ENCODE data around the gene PRR14L.

Gene PRR14L

DNA sequence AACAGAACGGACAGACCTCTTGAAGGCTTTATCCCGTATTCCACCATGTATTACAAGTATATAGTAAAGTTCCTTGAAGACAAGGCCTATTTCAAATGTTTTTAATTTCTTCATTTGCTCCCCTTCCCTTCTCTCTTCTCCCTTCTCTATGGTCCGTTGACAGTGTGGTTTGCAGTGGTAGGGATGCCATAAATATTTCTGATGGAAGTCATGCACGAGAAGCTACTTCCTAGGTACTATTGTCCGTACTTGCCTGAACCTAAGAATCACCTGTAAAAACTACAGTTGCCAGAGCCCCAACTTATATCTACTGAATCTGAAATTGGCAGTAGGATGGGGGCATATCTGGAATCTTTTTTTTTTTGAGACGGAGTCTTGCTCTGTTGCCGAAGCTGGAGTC, 90.7 kb downstream of the PRR14L start:
- TF ChIP-seq, protein P1, sequence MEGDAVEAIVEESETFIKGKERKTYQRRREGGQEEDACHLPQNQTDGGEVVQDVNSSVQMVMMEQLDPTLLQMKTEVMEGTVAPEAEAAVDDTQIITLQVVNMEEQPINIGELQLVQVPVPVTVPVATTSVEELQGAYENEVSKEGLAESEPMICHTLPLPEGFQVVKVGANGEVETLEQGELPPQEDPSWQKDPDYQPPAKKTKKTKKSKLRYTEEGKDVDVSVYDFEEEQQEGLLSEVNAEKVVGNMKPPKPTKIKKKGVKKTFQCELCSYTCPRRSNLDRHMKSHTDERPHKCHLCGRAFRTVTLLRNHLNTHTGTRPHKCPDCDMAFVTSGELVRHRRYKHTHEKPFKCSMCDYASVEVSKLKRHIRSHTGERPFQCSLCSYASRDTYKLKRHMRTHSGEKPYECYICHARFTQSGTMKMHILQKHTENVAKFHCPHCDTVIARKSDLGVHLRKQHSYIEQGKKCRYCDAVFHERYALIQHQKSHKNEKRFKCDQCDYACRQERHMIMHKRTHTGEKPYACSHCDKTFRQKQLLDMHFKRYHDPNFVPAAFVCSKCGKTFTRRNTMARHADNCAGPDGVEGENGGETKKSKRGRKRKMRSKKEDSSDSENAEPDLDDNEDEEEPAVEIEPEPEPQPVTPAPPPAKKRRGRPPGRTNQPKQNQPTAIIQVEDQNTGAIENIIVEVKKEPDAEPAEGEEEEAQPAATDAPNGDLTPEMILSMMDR (IDR thresholded peaks at IDR 0.05; ENCODE audit: control extremely low read depth, extremely low read depth, low read depth, missing control alignments): no peak
- POLR2A ChIA-PET: interaction anchor here (0.5 kb wide), 1 partner anchor 8 kb away, joined by 4 read pairs; no protein-coding TSS in a partner anchor
- DNase-seq (ENCODE audit: extremely low spot score): no peak
- CTCF ChIA-PET: no interaction called here

GRCh38 chr22:31654408-31654807, 95.5 kb downstream of the PRR14L start:
- ChIA-PET POLR2A (interaction anchor here (1.3 kb wide), 1 partner anchor 17 kb away, joined by 3 read pairs; no protein-coding TSS in a partner anchor), CTCF (interaction anchor here (1.0 to 2.4 kb wide), 3 partner anchors 11 to 18 kb away, joined by 3 to 8 read pairs (median 3); no protein-coding TSS in a partner anchor)
- no peak for DNase-seq (ENCODE audit: extremely low spot score)
- TF ChIP-seq, protein P1 (IDR thresholded peaks at IDR 0.05; ENCODE audit: control extremely low read depth, extremely low read depth, low read depth, missing control alignments): no peak

GRCh38 chr22:31653944-31654343, 96.0 kb downstream of the PRR14L start:
- TF ChIP-seq, protein P1 (IDR thresholded peaks at IDR 0.05; ENCODE audit: control extremely low read depth, extremely low read depth, low read depth, missing control alignments): no peak
- ChIA-PET CTCF (interaction anchor here (0.9 to 2.4 kb wide), 5 partner anchors 9 to 294 kb away, joined by 3 to 8 read pairs (median 4); no protein-coding TSS in a partner anchor), POLR2A (no interaction called here)
- no peak for DNase-seq (ENCODE audit: extremely low spot score)

GRCh38 chr22:31652911-31653684, 96.8 kb downstream of the PRR14L start:
- POLR2A ChIA-PET: interaction anchor here (0.6 kb wide), 2 partner anchors 23 to 285 kb away, joined by 3 to 5 read pairs; no protein-coding TSS in a partner anchor
- TF ChIP-seq, protein P1 (IDR thresholded peaks at IDR 0.05; ENCODE audit: control extremely low read depth, extremely low read depth, low read depth, missing control alignments): no peak
- no peak for DNase-seq (ENCODE audit: extremely low spot score)
- CTCF ChIA-PET: interaction anchor here (0.9 to 2.4 kb wide), 5 partner anchors 10 to 295 kb away, joined by 3 to 8 read pairs (median 4); no protein-coding TSS in a partner anchor

DNA sequence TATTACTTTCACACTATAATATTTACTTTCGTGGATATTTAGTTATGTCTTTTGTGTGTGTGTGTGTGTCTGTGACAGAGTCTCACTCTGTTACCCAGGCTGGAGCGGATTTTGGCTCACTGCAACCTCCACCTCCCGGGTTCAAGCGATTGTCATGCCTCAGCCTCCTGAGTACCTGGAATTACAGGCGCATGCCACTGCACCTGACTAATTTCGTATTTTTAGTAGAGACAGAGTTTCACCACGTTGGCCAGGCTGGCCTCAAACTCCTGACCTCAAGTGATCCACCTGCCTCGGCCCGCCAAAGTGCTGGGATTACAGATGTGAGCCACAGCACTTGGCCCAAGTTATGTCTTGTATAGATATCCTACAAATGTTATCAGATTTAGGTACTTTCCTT, 97.8 kb downstream of the PRR14L start:
- no peak for DNase-seq (ENCODE audit: extremely low spot score)
- CTCF ChIA-PET: no interaction called here
- TF ChIP-seq, protein P1 (IDR thresholded peaks at IDR 0.05; ENCODE audit: control extremely low read depth, extremely low read depth, low read depth, missing control alignments): no peak
- POLR2A ChIA-PET: no interaction called here

GRCh38 chr22:31651664-31652063, 98.3 kb downstream of the PRR14L start:
- CTCF ChIA-PET: no interaction called here
- POLR2A ChIA-PET: no interaction called here
- no peak for DNase-seq (ENCODE audit: extremely low spot score)
- TF ChIP-seq, protein P1 (IDR thresholded peaks at IDR 0.05; ENCODE audit: control extremely low read depth, extremely low read depth, low read depth, missing control alignments): no peak

Data from GM10248 (cell line).